Panc1 (cell line): ENCODE results near the gene C11orf58. TPM values are rescaled to one million over a fixed set of nuclear protein-coding genes. Genes with fewer than 3 reads are reported as not detected.

ENCODE experiments used
- ATAC-seq: fragments of 200-7000 bp; cut with Tn5 transposase; 2 replicates; pipeline ENCODE4 v1.9.1; 2020; ENCODE audit warnings: mild to moderate bottlenecking, moderate library complexity
- BruUV-seq: library from RNA; stranded (reverse); fragments of 400-500 nt; replicated peaks from 2 replicates; lab custom pipeline; 2021; lab: Mats Ljungman, UMichigan
- CTCF ChIA-PET: fragments of 300-600 bp; sonication (Branson Sonifier 250); formaldehyde crosslinking; loops from one replicate; lab custom pipeline; 2022; ENCODE audit warnings: antibody characterized with exemption; lab: Charles Lee
- POLR2A ChIA-PET: fragments of 300-600 bp; sonication (Branson Sonifier 250); formaldehyde crosslinking; loops from one replicate; lab custom pipeline; 2022; ENCODE audit warnings: antibody characterized with exemption; lab: Charles Lee
- DNase-seq: peaks from one replicate; pipeline ENCODE4 v3.0.0-alpha.2; 2010; ENCODE audit warnings: low read depth, low spot score
- H3K27ac ChIP-seq: 2 replicates; pipeline ENCODE4 v1.5.1; 2011; ENCODE audit warnings: mild to moderate bottlenecking, low read length, inconsistent platforms
- H3K27me3 ChIP-seq: fragments of 200-500 bp; sonication (Bioruptor generic); 2 replicates; pipeline ENCODE4 v1.6.0; 2014; ENCODE audit warnings: low read length, inconsistent platforms; ENCODE audit not compliant: control insufficient read depth, insufficient read depth
- H3K36me3 ChIP-seq: fragments of 200-500 bp; sonication (Bioruptor generic); 2 replicates; pipeline ENCODE4 v1.5.1; 2014; ENCODE audit warnings: inconsistent platforms, mild to moderate bottlenecking, low read length, moderate library complexity; ENCODE audit not compliant: control insufficient read depth, insufficient read depth
- H3K4me1 ChIP-seq: 2 replicates; pipeline ENCODE4 v1.5.1; 2011; ENCODE audit warnings: inconsistent platforms, mild to moderate bottlenecking, low read length, moderate library complexity; ENCODE audit not compliant: control insufficient read depth, insufficient read depth
- H3K4me3 ChIP-seq, 2 experiments: 2 replicates each; pipeline ENCODE4 v1.5.1; 2011 to 2012; ENCODE audit warnings: low read depth in 2 of 2, low read length in 2 of 2, mild to moderate bottlenecking in 2 of 2, inconsistent platforms in 1 of 2, moderate library complexity in 1 of 2
- H3K9me3 ChIP-seq: fragments of 200-500 bp; sonication (Bioruptor generic); 2 replicates; pipeline ENCODE4 v1.5.1; 2014; ENCODE audit warnings: low read depth, mild to moderate bottlenecking, inconsistent platforms, low read length, moderate library complexity; ENCODE audit not compliant: control insufficient read depth, insufficient read depth
- POLR2AphosphoS5 ChIP-seq: IDR thresholded peaks from 2 replicates; pipeline ENCODE4 v1.6.1; 2012; ENCODE audit warnings: mild to moderate bottlenecking, low read depth, low read length, moderate library complexity
- SIN3A ChIP-seq: IDR thresholded peaks from 2 replicates; pipeline ENCODE4 v1.6.1; 2012; ENCODE audit warnings: low read depth, mild to moderate bottlenecking, low read length, moderate library complexity, borderline replicate concordance; ENCODE audit not compliant: insufficient read depth
- TCF7L2 ChIP-seq: IDR thresholded peaks from 2 replicates; pipeline ENCODE4 v1.6.1; 2011; ENCODE audit warnings: mild to moderate bottlenecking, low read depth, low read length, inconsistent platforms
- in situ Hi-C: cut with HindIII; loops from 2 replicates; pipeline ENCODE4 v1.10.0; 2016; ENCODE audit warnings: low sequenced_read_pairs, low pct_unique_long_range_greater_than_20kb
- intact Hi-C: fragments of 100-400 bp; cut with micrococcal nuclease; formaldehyde crosslinking; loops from one replicate; pipeline ENCODE4 v1.10.0; 2022; ENCODE audit not compliant: unreplicated experiment
- total RNA-seq: library from RNA; stranded (reverse); gene quantifications from one replicate; pipeline ENCODE4 v1.2.1, GENCODE V29; 2021; ENCODE audit not compliant: unreplicated experiment
- TF ChIP-seq, protein P1 (sequence below), 2 experiments: IDR thresholded peaks; 2 replicates each; pipeline ENCODE4 v1.6.1; 2011 to 2012; ENCODE audit warnings: low read depth in 2 of 2, control low read depth in 1 of 2, low read length in 1 of 2, mild to moderate bottlenecking in 1 of 2, moderate library complexity in 1 of 2; ENCODE audit not compliant: insufficient read depth in 1 of 2
- TF ChIP-seq, protein P2 (sequence below): fragments of 450-650 bp; IDR thresholded peaks from 2 replicates; pipeline ENCODE4 v1.5.1; 2017; ENCODE audit warnings: mild to moderate bottlenecking

The C11orf58 gene
- total RNA-seq, 1 experiment from 2014 or later: 97.6 TPM

DNA sequence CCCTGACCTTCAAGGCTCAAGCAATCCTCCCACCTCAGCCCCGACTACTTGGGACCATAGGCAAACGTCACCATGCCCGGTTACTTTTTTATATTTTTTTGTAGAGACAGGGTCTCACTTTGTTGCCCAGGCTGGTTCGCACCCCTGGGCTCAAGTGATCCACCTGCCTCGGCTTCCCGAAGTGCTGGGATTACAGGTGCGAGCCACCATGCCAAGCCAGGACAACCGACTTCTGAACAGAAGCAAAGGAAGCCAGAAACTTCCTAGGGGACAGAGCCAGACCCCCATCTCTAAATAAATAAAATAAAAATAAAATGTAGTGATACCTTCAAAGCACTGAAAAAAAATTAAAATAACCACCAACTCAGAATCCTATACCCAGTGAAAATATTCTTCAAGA, 26.4 kb downstream of the C11orf58 start:
- BruUV-seq: no TSS peak
- no peak overlapping the region for H3K4me3 ChIP-seq
- in situ Hi-C loops (no loop called here), intact Hi-C loops (no loop called here)
- ChIA-PET POLR2A (no interaction called here), CTCF (no interaction called here)
- no peak for DNase-seq
- no peaks in the 10 kb centered on the region for H3K36me3 ChIP-seq
- no peak overlapping the region for H3K27ac ChIP-seq
- H3K27me3 ChIP-seq: peaks cover 7% of the 10 kb centered on the region; the same call in 1 of the 2 replicates
- no peaks in the 10 kb centered on the region for H3K9me3 ChIP-seq
- H3K4me1 ChIP-seq: no peaks in the 10 kb centered on the region
- no peak for TF ChIP-seq POLR2AphosphoS5
- no peak for ATAC-seq

DNA sequence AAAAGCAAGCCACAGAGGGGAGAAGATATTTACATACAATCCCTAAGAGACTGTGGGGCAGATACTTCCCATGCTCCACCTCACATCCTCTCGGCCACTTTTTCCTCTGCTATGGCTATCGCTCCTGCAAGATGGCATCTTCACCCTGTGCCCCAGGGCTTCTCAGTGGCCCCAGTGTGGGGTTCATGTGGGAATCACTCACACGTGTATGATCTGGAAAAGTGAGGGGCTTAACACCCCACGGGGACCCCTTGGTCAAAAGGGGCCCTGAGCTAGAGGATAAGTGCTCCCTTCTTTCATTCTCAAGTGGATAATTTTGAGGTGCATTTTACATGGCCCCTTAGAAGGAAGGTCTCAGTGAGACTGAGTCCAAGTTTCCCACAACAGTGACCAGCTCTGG, 28.7 kb downstream of the C11orf58 start:
- CTCF ChIA-PET: no interaction called here
- Histone ChIP-seq H3K27me3 (peaks cover 7% of the 10 kb centered on the region; the same call in 1 of the 2 replicates), H3K4me3 (no peak overlapping the region), H3K36me3 (no peaks in the 10 kb centered on the region), H3K9me3 (no peaks in the 10 kb centered on the region), H3K4me1 (no peaks in the 10 kb centered on the region), H3K27ac (no peak overlapping the region)
- DNase-seq: no peak
- POLR2A ChIA-PET: interaction anchor here (0.6 kb wide), 2 partner anchors 272 to 435 kb away, joined by 3 to 4 read pairs; no protein-coding TSS in a partner anchor
- no peak for ATAC-seq
- in situ Hi-C loops (no loop called here), intact Hi-C loops (no loop called here)
- no TSS peak for BruUV-seq
- no peak for TF ChIP-seq SIN3A
- TF ChIP-seq, protein P1, sequence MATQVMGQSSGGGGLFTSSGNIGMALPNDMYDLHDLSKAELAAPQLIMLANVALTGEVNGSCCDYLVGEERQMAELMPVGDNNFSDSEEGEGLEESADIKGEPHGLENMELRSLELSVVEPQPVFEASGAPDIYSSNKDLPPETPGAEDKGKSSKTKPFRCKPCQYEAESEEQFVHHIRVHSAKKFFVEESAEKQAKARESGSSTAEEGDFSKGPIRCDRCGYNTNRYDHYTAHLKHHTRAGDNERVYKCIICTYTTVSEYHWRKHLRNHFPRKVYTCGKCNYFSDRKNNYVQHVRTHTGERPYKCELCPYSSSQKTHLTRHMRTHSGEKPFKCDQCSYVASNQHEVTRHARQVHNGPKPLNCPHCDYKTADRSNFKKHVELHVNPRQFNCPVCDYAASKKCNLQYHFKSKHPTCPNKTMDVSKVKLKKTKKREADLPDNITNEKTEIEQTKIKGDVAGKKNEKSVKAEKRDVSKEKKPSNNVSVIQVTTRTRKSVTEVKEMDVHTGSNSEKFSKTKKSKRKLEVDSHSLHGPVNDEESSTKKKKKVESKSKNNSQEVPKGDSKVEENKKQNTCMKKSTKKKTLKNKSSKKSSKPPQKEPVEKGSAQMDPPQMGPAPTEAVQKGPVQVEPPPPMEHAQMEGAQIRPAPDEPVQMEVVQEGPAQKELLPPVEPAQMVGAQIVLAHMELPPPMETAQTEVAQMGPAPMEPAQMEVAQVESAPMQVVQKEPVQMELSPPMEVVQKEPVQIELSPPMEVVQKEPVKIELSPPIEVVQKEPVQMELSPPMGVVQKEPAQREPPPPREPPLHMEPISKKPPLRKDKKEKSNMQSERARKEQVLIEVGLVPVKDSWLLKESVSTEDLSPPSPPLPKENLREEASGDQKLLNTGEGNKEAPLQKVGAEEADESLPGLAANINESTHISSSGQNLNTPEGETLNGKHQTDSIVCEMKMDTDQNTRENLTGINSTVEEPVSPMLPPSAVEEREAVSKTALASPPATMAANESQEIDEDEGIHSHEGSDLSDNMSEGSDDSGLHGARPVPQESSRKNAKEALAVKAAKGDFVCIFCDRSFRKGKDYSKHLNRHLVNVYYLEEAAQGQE (IDR thresholded peaks at IDR 0.05; ENCODE audit: insufficient read depth in 1 of 2, low read depth in 2 of 2, low read length in 1 of 2): no peak
- TF ChIP-seq, protein P2, sequence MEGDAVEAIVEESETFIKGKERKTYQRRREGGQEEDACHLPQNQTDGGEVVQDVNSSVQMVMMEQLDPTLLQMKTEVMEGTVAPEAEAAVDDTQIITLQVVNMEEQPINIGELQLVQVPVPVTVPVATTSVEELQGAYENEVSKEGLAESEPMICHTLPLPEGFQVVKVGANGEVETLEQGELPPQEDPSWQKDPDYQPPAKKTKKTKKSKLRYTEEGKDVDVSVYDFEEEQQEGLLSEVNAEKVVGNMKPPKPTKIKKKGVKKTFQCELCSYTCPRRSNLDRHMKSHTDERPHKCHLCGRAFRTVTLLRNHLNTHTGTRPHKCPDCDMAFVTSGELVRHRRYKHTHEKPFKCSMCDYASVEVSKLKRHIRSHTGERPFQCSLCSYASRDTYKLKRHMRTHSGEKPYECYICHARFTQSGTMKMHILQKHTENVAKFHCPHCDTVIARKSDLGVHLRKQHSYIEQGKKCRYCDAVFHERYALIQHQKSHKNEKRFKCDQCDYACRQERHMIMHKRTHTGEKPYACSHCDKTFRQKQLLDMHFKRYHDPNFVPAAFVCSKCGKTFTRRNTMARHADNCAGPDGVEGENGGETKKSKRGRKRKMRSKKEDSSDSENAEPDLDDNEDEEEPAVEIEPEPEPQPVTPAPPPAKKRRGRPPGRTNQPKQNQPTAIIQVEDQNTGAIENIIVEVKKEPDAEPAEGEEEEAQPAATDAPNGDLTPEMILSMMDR: no peak
- TF ChIP-seq TCF7L2: no peak
- TF ChIP-seq POLR2AphosphoS5: no peak

DNA sequence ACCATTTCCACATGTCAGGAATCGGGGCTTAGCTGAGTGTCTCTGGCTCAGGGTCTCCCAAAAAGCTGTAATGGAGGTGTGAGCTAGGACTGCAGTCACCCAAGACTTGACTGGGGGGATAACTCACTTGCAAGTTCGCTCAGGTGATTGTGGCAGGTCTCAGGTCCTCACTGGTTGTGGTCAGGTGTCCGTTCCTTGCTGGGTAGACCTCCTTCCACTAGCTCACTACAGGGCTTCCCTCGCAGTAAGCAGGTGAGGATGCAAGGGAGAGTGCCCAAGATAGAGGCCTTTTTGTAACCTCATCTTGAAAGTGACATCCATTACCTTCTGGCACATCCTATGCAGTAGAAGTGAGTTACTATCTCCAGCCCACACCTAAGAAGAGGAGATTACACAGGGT, 29.5 kb downstream of the C11orf58 start:
- Histone ChIP-seq H3K4me3 (no peak overlapping the region), H3K27ac (no peak overlapping the region), H3K27me3 (peaks cover 7% of the 10 kb centered on the region; the same call in 1 of the 2 replicates), H3K9me3 (no peaks in the 10 kb centered on the region), H3K36me3 (no peaks in the 10 kb centered on the region), H3K4me1 (no peaks in the 10 kb centered on the region)
- no peak for TF ChIP-seq SIN3A
- TF ChIP-seq, protein P1 (IDR thresholded peaks at IDR 0.05; ENCODE audit: insufficient read depth in 1 of 2, low read depth in 2 of 2, low read length in 1 of 2): no peak
- TF ChIP-seq, protein P2: no peak
- TF ChIP-seq POLR2AphosphoS5: no peak
- no peak for TF ChIP-seq TCF7L2
- ATAC-seq (no peak), DNase-seq (no peak)
- ChIA-PET CTCF (interaction anchor here (0.6 kb wide), 1 partner anchor 236 kb away, joined by 3 read pairs; no protein-coding TSS in a partner anchor), POLR2A (no interaction called here)
- intact Hi-C loops: no loop called here
- no TSS peak for BruUV-seq
- in situ Hi-C loops: no loop called here
